ENCODE data around the gene MOG. TPM values are rescaled to one million over a fixed set of nuclear protein-coding genes. Genes with fewer than 3 reads are reported as not detected.

The MOG gene
- polyA plus RNA-seq, 1 of the 3 experiments (the other 2 are of a cell fraction): not detected

- Histone ChIP-seq H3F3A (replicated peaks; ENCODE audit: insufficient read depth) (no peaks in the 10 kb centered on the region), H3K4me3 (ENCODE audit: low read depth in 2 of 2, low read length in 1 of 2) (no peak overlapping the region), H3K36me3 (replicated peaks in 1 of 2; ENCODE audit: control insufficient read depth in 1 of 2, insufficient read depth in 2 of 2, low read length in 1 of 2) (no peaks in the 10 kb centered on the region), H4K20me1 (ENCODE audit: insufficient read depth) (no peaks in the 10 kb centered on the region), H2AFZ (ENCODE audit: low read depth) (no peak overlapping the region), H3K27ac (ENCODE audit: low read depth in 2 of 2, low read length in 1 of 2) (no peak overlapping the region), H3K4me2 (no peak overlapping the region), H3K79me2 (ENCODE audit: insufficient read depth) (no peaks in the 10 kb centered on the region), H3K27me3 (ENCODE audit: insufficient read depth) (peaks cover 16% of the 10 kb centered on the region; the same call in 1 of the 2 replicates), H3K9me2 (no peaks in the 10 kb centered on the region), H3K9ac (no peak overlapping the region), H3K9me3 (no peaks in the 10 kb centered on the region), H3K4me1 (ENCODE audit: control insufficient read depth in 1 of 2, insufficient read depth in 2 of 2, low read depth in 1 of 2, low read length in 1 of 2) (no peaks in the 10 kb centered on the region)
- POLR2A ChIA-PET: no interaction called here
- CTCF ChIA-PET: interaction anchor here (1.2 to 9.1 kb wide), 4 partner anchors 15 to 38 kb away, joined by 4 to 120 read pairs (median 6); no protein-coding TSS in a partner anchor
- no peak for DNase-seq
- TF ChIP-seq FOXM1 (IDR thresholded peaks at IDR 0.05; ENCODE audit: low read depth) (no peak), MAX (IDR thresholded peaks at IDR 0.05; ENCODE audit: low read depth) (no peak), SMC3 (IDR thresholded peaks at IDR 0.05; ENCODE audit: low read depth, low read length) (no peak), ZBTB33 (IDR thresholded peaks at IDR 0.05; ENCODE audit: borderline replicate concordance, low read depth) (no peak), RFX5 (IDR thresholded peaks at IDR 0.05; ENCODE audit: low read length) (no peak), GATA2 (CRISPR knock-in tag; IDR thresholded peaks at IDR 0.05) (no peak), PBX3 (IDR thresholded peaks at IDR 0.05) (no peak), MEF2A (IDR thresholded peaks at IDR 0.05; ENCODE audit: borderline replicate concordance, low read depth) (no peak)
- WGBS (ENCODE audit: low lambda C conversion rate): 92% methylated on average over 1 of the region's 1 CpG
Observed at GRCh38 chr6:29666826-29667130, 9.9 kb downstream of the MOG start.

GRCh38 chr6:29667158-29667557 is 10.3 kb downstream of the MOG start:
- ChIA-PET CTCF (interaction anchor here (1.2 to 9.1 kb wide), 4 partner anchors 15 to 38 kb away, joined by 4 to 120 read pairs (median 6); no protein-coding TSS in a partner anchor), POLR2A (no interaction called here)
- Histone ChIP-seq H3K79me2 (ENCODE audit: insufficient read depth) (no peaks in the 10 kb centered on the region), H3K9me2 (no peaks in the 10 kb centered on the region), H3F3A (replicated peaks; ENCODE audit: insufficient read depth) (no peaks in the 10 kb centered on the region), H3K36me3 (replicated peaks in 1 of 2; ENCODE audit: control insufficient read depth in 1 of 2, insufficient read depth in 2 of 2, low read length in 1 of 2) (no peaks in the 10 kb centered on the region), H3K9me3 (no peaks in the 10 kb centered on the region), H3K9ac (no peak overlapping the region), H3K4me3 (ENCODE audit: low read depth in 2 of 2, low read length in 1 of 2) (no peak overlapping the region), H3K27me3 (ENCODE audit: insufficient read depth) (peaks cover 16% of the 10 kb centered on the region; the same call in 1 of the 2 replicates), H3K4me1 (ENCODE audit: control insufficient read depth in 1 of 2, insufficient read depth in 2 of 2, low read depth in 1 of 2, low read length in 1 of 2) (no peaks in the 10 kb centered on the region), H2AFZ (ENCODE audit: low read depth) (no peak overlapping the region), H4K20me1 (ENCODE audit: insufficient read depth) (no peaks in the 10 kb centered on the region), H3K4me2 (no peak overlapping the region), H3K27ac (ENCODE audit: low read depth in 2 of 2, low read length in 1 of 2) (no peak overlapping the region)
- 45% methylated on average over 5 of the region's 5 CpGs for WGBS (ENCODE audit: low lambda C conversion rate)
- no peak for DNase-seq
- TF ChIP-seq FOXJ3 (CRISPR knock-in tag; IDR thresholded peaks at IDR 0.05) (no peak), PBX3 (IDR thresholded peaks at IDR 0.05) (no peak), ZBTB33 (IDR thresholded peaks at IDR 0.05; ENCODE audit: borderline replicate concordance, low read depth) (no peak), GATA2 (CRISPR knock-in tag; IDR thresholded peaks at IDR 0.05) (no peak), REST (IDR thresholded peaks at IDR 0.05; ENCODE audit: low read depth, low read length) (no peak), MXI1 (IDR thresholded peaks at IDR 0.05; ENCODE audit: low read depth, low read length) (no peak), CHD2 (IDR thresholded peaks at IDR 0.05; ENCODE audit: low read length, partially characterized antibody) (no peak), FOXM1 (IDR thresholded peaks at IDR 0.05; ENCODE audit: low read depth) (no peak), USF2 (IDR thresholded peaks at IDR 0.05; ENCODE audit: borderline replicate concordance, low read depth, low read length) (no peak), MEF2A (IDR thresholded peaks at IDR 0.05; ENCODE audit: borderline replicate concordance, low read depth) (no peak), TEAD4 (IDR thresholded peaks at IDR 0.05; ENCODE audit: borderline replicate concordance, insufficient read depth) (no peak)

Measured in SK-N-SH (cell line).